Measurements from ENCODE around the gene TESK1. TPM values are rescaled to one million over a fixed set of nuclear protein-coding genes. Genes with fewer than 3 reads are reported as not detected.
A peak's percentile ranks its signal among the peaks of the same experiment; 100 is the strongest.

Gene TESK1
- total RNA-seq (10 to 100 TPM; 13.7 to 46.9 TPM), polyA plus RNA-seq (10 to 100 TPM; 20.8 to 40.1 TPM)
- long read RNA-seq, donor 1, transcript TESK1-201 (10 exons, 2,421 nt), result major isoform, 7 of 16 reads
- long read RNA-seq, donor 1, partial matches to known transcripts, result 8 of 16 reads
- long read RNA-seq, donor 1, other reads (novel, unspliced or antisense), result 0 of 16 reads
- long read RNA-seq, donor 2, transcript TESK1-201 (10 exons, 2,421 nt), result major isoform, 6 of 6 reads
- long read RNA-seq, donor 2, partial matches to known transcripts, result 0 of 6 reads
- long read RNA-seq, donor 2, other reads (novel, unspliced or antisense), result 0 of 6 reads
- long read RNA-seq, donor 3, partial matches to known transcripts, result 11 of 13 reads
- long read RNA-seq, donor 3, other reads (novel, unspliced or antisense), result 0 of 13 reads
- long read RNA-seq, donor 4, partial matches to known transcripts, result 5 of 8 reads
- long read RNA-seq, donor 4, other reads (novel, unspliced or antisense), result 0 of 8 reads
- long read RNA-seq, donor 5, transcript TESK1-201 (10 exons, 2,421 nt), result major isoform, 6 of 17 reads
- long read RNA-seq, donor 5, partial matches to known transcripts, result 11 of 17 reads
- long read RNA-seq, donor 5, other reads (novel, unspliced or antisense), result 0 of 17 reads

GRCh38 chr9:35604578-35605350 lies at the start of gene TESK1:
Gene TESK1, plus strand, starts transcription at chr9:35605262. Its CDS starts 358 bp downstream, at chr9:35605620.
- TF ChIP-seq CTCF (IDR thresholded peaks at IDR 0.05; ENCODE audit: control extremely low read depth, extremely low read depth), result no peak
- 0% methylated on average over 34 to 55 of the region's 55 CpGs for WGBS, 2 donors
- Histone ChIP-seq H3K27me3 (ENCODE audit: control insufficient read depth in 3 of 3, insufficient read depth in 3 of 3, low read length in 2 of 3) (no peaks in the 10 kb centered on the region), H3K4me3 (peak within 1 kb of the TSS; percentile 64), H3K36me3 (ENCODE audit: control insufficient read depth in 4 of 4, insufficient read depth in 4 of 4, low read length in 4 of 4) (peaks cover 2 to 20% (median 10%) of the 10 kb centered on the region in 4 donors), H3K27ac (ENCODE audit: low read depth in 1 of 2, low read length in 1 of 2) (peak within 1 kb of the TSS; percentile 91), H3K9ac (ENCODE audit: insufficient read depth in 1 of 2, low read length in 2 of 2) (peak within 1 kb of the TSS; percentile 8 to 95), H3K9me3 (ENCODE audit: control insufficient read depth in 4 of 4, insufficient read depth in 3 of 4, low read length in 3 of 4) (no peaks in the 10 kb centered on the region), H3K4me1 (ENCODE audit: control insufficient read depth in 5 of 5, insufficient read depth in 5 of 5, low read length in 5 of 5) (peaks cover 0 to 29% (median 10%) of the 10 kb centered on the region in 5 donors)
- DNase-seq (peak; percentile 58 to 74 (median 69)), ATAC-seq (ENCODE audit: insufficient read depth, low FRiP score) (peak; percentile 57)

- Histone ChIP-seq H3K36me3 (ENCODE audit: control insufficient read depth in 4 of 4, insufficient read depth in 4 of 4, low read length in 4 of 4) (peaks cover 11 to 48% (median 29%) of the 10 kb centered on the region in 4 donors), H3K4me1 (ENCODE audit: control insufficient read depth in 5 of 5, insufficient read depth in 5 of 5, low read length in 5 of 5) (peaks cover 0 to 3% (median 0%) of the 10 kb centered on the region in 5 donors), H3K9ac (ENCODE audit: insufficient read depth in 1 of 2, low read length in 2 of 2) (no peak overlapping the region), H3K4me3 (no peak overlapping the region), H3K27me3 (ENCODE audit: control insufficient read depth in 3 of 3, insufficient read depth in 3 of 3, low read length in 2 of 3) (no peaks in the 10 kb centered on the region), H3K9me3 (ENCODE audit: control insufficient read depth in 4 of 4, insufficient read depth in 3 of 4, low read length in 3 of 4) (no peaks in the 10 kb centered on the region), H3K27ac (ENCODE audit: low read depth in 1 of 2, low read length in 1 of 2) (no peak overlapping the region)
- TF ChIP-seq CTCF (IDR thresholded peaks at IDR 0.05; ENCODE audit: control extremely low read depth, extremely low read depth), result no peak
- no peak for DNase-seq
- 92 to 97% methylated on average over 10 of the region's 10 CpGs for WGBS, 2 donors
- no peak for ATAC-seq (ENCODE audit: insufficient read depth, low FRiP score)
Measured at GRCh38 chr9:35555881-35556280, 49.2 kb upstream of the TESK1 start.

GRCh38 chr9:35556776-35557175 lies 48.3 kb upstream of the TESK1 start:
- WGBS, 2 donors, result 95 to 96% methylated on average over 3 of the region's 3 CpGs
- TF ChIP-seq CTCF (IDR thresholded peaks at IDR 0.05; ENCODE audit: control extremely low read depth, extremely low read depth), result no peak
- Histone ChIP-seq H3K27ac (ENCODE audit: low read depth in 1 of 2, low read length in 1 of 2) (no peak overlapping the region), H3K9me3 (ENCODE audit: control insufficient read depth in 4 of 4, insufficient read depth in 3 of 4, low read length in 3 of 4) (no peaks in the 10 kb centered on the region), H3K9ac (ENCODE audit: insufficient read depth in 1 of 2, low read length in 2 of 2) (no peak overlapping the region), H3K36me3 (ENCODE audit: control insufficient read depth in 4 of 4, insufficient read depth in 4 of 4, low read length in 4 of 4) (peaks cover 11 to 55% (median 29%) of the 10 kb centered on the region in 4 donors), H3K27me3 (ENCODE audit: control insufficient read depth in 3 of 3, insufficient read depth in 3 of 3, low read length in 2 of 3) (no peaks in the 10 kb centered on the region), H3K4me1 (ENCODE audit: control insufficient read depth in 5 of 5, insufficient read depth in 5 of 5, low read length in 5 of 5) (peaks cover 0 to 3% (median 0%) of the 10 kb centered on the region in 5 donors), H3K4me3 (no peak overlapping the region)
- DNase-seq (no peak), ATAC-seq (ENCODE audit: insufficient read depth, low FRiP score) (no peak)

All from lung (tissue), 16 donors.